Rectal smooth muscle tissue (tissue), 1 donor: Measurements from ENCODE around the gene ZBTB16.

ENCODE experiments used
- H3K27ac ChIP-seq: one replicate; pipeline ENCODE4 v1.7.0; 2013; ENCODE audit warnings: low read depth, low read length, inconsistent platforms
- H3K27me3 ChIP-seq: one replicate; pipeline ENCODE4 v1.7.0; 2013; ENCODE audit warnings: low read length; ENCODE audit not compliant: control insufficient read depth, insufficient read depth
- H3K36me3 ChIP-seq: one replicate; pipeline ENCODE4 v1.7.0; 2013; ENCODE audit warnings: low read length; ENCODE audit not compliant: control insufficient read depth, insufficient read depth
- H3K4me1 ChIP-seq: one replicate; pipeline ENCODE4 v1.7.0; 2013; ENCODE audit warnings: low read length; ENCODE audit not compliant: control insufficient read depth, insufficient read depth
- H3K4me3 ChIP-seq: one replicate; pipeline ENCODE4 v1.7.0; 2013; ENCODE audit warnings: low read length
- H3K9ac ChIP-seq: one replicate; pipeline ENCODE4 v1.7.0; 2013; ENCODE audit warnings: low read length

The ZBTB16 gene

DNA sequence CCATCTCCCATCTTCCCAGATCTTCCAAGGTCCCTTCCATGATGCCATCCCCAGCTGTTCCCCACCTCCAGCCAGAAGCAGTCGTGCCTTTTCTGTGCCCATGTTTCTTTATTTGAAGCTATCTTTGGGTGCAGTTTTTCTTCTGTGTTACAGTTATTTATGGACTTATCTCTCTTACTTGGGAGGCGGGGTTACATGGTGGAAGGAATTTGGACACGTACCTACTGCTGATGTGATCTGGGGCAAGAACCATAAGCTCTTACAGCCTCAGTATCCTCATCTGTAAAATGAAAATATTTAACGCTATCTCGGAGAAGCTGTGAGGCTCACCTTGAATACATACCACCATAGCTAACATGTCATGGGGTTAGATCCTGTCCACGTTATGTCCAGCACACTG, 98.9 kb downstream of the ZBTB16 start:
- Histone ChIP-seq H3K4me1 (peaks cover 48% of the 10 kb centered on the region), H3K36me3 (no peaks in the 10 kb centered on the region), H3K9ac (no peak overlapping the region), H3K27me3 (no peaks in the 10 kb centered on the region), H3K27ac (peak overlapping the region; percentile 100), H3K4me3 (no peak overlapping the region)

- Histone ChIP-seq H3K9ac (no peak overlapping the region), H3K4me1 (peaks cover 53% of the 10 kb centered on the region), H3K4me3 (no peak overlapping the region), H3K27me3 (no peaks in the 10 kb centered on the region), H3K27ac (peak overlapping the region; percentile 100), H3K36me3 (no peaks in the 10 kb centered on the region)
These were observed 99.4 kb downstream of the ZBTB16 start for GRCh38 chr11:114158886-114159285.

GRCh38 chr11:114159320-114159719, 99.8 kb downstream of the ZBTB16 start:
- no peak overlapping the region for H3K9ac ChIP-seq
- no peak overlapping the region for H3K4me3 ChIP-seq

DNA sequence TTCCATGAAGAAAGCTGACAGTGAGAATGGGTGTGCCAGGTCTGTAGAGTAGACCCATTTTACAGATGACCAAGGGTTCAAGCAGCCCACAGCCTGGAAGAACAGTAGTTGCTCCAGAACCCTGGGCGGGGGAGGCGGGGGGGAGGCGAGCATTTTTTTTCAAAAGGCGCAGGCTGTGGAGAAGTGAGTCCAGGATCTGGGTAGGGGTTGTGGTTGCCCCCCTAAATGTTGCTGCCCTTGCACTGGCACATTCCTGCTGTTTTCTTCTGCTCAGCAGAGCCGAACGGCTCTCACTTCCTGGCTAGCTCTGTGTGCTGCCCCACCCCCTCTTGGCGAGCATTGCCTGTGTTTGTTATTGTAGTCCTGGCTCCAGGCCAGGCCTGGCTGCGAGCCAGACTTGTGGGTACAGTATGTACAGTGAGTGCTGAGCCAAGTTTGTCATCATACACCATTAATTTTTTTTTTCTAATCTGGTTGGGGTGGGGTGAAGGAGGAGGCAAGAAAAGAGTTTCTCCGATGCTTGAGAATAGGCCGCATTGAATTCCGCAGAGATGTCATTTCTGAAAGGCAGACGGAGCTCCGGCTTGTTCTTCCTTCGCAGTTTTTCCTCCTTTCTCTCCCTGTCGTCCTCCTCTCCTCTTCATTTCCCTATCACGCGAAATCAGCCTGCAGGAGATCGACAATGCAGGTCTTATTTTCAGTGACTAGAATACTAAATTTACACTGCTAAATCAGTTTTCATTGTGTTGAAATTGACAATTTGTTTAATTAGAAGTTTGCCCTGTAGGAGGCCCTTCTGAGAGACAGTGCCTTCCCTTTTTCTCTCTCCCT, 100.5 kb downstream of the ZBTB16 start:
- H3K27me3 ChIP-seq = no peaks in the 10 kb centered on the region
- peaks cover 63% of the 10 kb centered on the region for H3K4me1 ChIP-seq
- H3K9ac ChIP-seq = peak overlapping the region; percentile 46
- peak overlapping the region; percentile 100 for H3K27ac ChIP-seq
- no peaks in the 10 kb centered on the region for H3K36me3 ChIP-seq
- peak overlapping the region; percentile 20 for H3K4me3 ChIP-seq

More at GRCh38 chr11:114159320-114159719, 99.8 kb downstream of the ZBTB16 start:
- H3K36me3 ChIP-seq = no peaks in the 10 kb centered on the region
- H3K27ac ChIP-seq = peak overlapping the region; percentile 100
- no peaks in the 10 kb centered on the region for H3K27me3 ChIP-seq
- peaks cover 56% of the 10 kb centered on the region for H3K4me1 ChIP-seq

DNA sequence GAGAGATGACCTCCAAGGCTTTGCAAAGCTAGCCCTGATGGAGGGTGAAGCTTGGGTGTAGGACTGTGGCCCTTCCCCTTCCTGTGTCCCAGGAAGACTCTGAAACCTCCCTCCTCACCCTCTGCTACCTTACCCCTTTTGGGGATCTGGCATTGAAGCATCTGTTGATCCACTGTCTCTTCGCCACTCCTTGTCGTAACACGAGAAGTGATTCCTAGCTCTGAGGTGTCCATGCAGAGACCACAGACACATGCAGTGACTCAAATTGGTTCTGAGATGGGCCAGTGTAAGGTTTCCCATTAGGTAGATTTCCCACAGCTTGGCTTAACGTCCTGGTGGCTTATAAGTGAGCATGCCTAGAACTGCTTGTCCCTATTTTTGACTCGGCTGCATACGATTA, 101.4 kb downstream of the ZBTB16 start:
- Histone ChIP-seq H3K27me3 (no peaks in the 10 kb centered on the region), H3K9ac (no peak overlapping the region), H3K4me3 (peak overlapping the region; percentile 3), H3K27ac (peak overlapping the region; percentile 100), H3K4me1 (peaks cover 72% of the 10 kb centered on the region), H3K36me3 (no peaks in the 10 kb centered on the region)

GRCh38 chr11:114161486-114162250, 102.2 kb downstream of the ZBTB16 start:
- no peak overlapping the region for H3K9ac ChIP-seq
- peaks cover 80% of the 10 kb centered on the region for H3K4me1 ChIP-seq
- no peaks in the 10 kb centered on the region for H3K36me3 ChIP-seq
- H3K27me3 ChIP-seq = no peaks in the 10 kb centered on the region
- peak overlapping the region; percentile 100 for H3K27ac ChIP-seq
- no peak overlapping the region for H3K4me3 ChIP-seq

DNA sequence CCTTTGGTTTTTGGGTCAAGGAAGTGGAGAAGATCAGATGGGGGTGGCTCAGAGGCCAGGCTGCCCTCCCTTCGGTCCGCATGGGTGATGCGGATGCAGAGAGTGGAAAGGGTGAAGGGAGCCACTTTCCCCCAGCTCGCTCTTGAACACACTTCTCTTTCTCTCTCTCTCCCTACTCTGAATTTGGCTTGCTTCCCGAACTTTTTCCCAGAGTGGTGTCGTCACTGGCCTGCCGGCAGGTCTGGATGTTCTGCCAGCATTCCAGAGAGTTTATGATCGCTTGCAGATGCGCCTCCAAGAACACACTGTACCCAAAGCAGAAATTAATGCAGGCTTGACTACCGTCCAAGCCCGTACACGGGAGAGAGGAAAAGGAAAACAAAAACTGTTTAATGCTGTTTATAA, 103.2 kb downstream of the ZBTB16 start:
- peak overlapping the region; percentile 100 for H3K27ac ChIP-seq
- peaks cover 88% of the 10 kb centered on the region for H3K4me1 ChIP-seq
- H3K27me3 ChIP-seq = no peaks in the 10 kb centered on the region
- peak overlapping the region; percentile 25 for H3K4me3 ChIP-seq
- H3K36me3 ChIP-seq = no peaks in the 10 kb centered on the region
- H3K9ac ChIP-seq = peak overlapping the region; percentile 40

GRCh38 chr11:114163229-114163631, 103.7 kb downstream of the ZBTB16 start:
- no peaks in the 10 kb centered on the region for H3K36me3 ChIP-seq
- H3K27me3 ChIP-seq = no peaks in the 10 kb centered on the region

DNA sequence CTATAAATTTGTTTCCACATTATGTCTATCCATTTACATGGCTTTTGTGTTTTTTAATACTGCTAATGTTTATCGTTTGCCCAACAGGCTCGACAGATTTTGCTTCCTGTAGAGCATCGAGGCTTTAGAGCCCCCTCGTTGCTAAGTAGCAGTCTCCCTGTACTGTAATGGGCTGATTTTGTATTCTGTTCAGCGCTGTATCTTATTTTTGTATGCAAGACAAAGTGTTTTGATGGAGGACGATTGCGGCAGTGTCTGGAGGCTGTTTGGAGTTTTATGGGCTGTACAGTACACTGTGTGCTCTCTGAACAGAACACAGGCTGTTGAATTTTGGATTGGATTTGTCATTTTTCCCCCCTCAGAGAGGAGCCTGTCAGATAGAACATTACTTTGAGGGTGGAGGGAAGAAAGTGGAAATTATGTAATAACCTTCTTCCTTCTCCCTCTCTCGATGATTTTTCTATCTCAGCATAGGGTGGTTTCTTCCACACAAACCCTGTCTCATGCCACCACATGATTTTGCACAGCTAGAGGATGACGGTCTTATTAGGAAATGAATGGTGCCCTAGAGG, 104.4 kb downstream of the ZBTB16 start:
- H3K4me3 ChIP-seq = peak overlapping the region; percentile 53
- H3K36me3 ChIP-seq = no peaks in the 10 kb centered on the region
- H3K9ac ChIP-seq = peak overlapping the region; percentile 69
- peaks cover 89% of the 10 kb centered on the region for H3K4me1 ChIP-seq
- peak overlapping the region; percentile 100 for H3K27ac ChIP-seq
- no peaks in the 10 kb centered on the region for H3K27me3 ChIP-seq

More at GRCh38 chr11:114163229-114163631, 103.7 kb downstream of the ZBTB16 start:
- Histone ChIP-seq H3K4me1 (peaks cover 88% of the 10 kb centered on the region), H3K4me3 (peak overlapping the region; percentile 53), H3K9ac (peak overlapping the region; percentile 69), H3K27ac (peak overlapping the region; percentile 100)

- Histone ChIP-seq H3K9ac (peak overlapping the region; percentile 29), H3K27ac (peak overlapping the region; percentile 100), H3K4me3 (peak overlapping the region; percentile 29), H3K27me3 (no peaks in the 10 kb centered on the region), H3K4me1 (peaks cover 89% of the 10 kb centered on the region), H3K36me3 (no peaks in the 10 kb centered on the region)
These were observed 105.0 kb downstream of the ZBTB16 start for GRCh38 chr11:114164546-114164945.

DNA sequence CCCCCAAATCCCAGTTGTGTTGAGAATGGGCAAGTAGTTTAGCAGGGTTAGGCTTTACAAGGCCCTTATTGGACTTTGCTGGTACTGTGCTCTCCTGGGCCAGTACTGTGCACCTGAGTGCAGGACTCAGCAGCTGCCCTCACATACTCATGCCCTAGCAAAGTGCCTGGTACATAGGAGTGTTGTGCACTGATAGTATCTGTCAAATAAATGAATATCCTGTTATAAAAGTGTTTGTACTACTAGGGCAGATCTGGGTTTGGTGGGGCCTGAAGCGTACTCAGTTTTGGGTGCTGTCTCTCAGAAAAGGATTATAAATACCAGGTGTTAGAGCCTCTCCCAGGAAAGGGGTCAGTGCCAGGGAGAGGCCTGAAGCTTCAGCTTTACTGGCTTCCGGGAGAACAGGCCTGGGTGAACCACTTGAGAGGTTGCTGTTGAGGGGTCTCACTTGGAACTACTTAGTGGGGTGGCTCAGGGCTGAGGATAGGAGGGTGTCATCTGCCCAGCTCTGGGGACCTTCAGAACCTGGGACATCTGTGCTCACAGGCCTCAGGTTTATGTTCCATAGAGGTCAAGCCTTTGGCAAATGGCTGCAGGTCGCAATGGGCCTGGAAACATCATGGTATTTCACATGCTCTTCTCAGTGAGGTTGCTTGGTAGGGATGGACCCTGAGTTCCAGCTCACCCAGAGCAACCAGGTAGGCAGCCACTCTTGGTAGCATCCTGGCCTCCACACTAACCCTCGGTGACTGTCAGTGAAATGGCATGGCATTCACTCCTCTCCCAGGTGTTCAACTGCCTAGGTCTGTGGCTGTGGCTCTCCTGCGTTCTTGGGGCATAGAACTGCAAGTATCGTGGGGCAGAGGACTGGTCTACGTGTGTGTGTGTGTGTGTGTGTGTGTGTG, 106.1 kb downstream of the ZBTB16 start:
- peak overlapping the region; percentile 23 for H3K4me3 ChIP-seq
- H3K27ac ChIP-seq = peak overlapping the region; percentile 100
- no peaks in the 10 kb centered on the region for H3K27me3 ChIP-seq
- H3K4me1 ChIP-seq = peaks cover 91% of the 10 kb centered on the region
- no peak overlapping the region for H3K9ac ChIP-seq
- no peaks in the 10 kb centered on the region for H3K36me3 ChIP-seq
